ENCODE results near the gene EEF2K. TPM values are rescaled to one million over a fixed set of nuclear protein-coding genes. Genes with fewer than 3 reads are reported as not detected.

EEF2K gene
- polyA plus RNA-seq, 3 donors = 12.2 to 15.3 (median 15.1) TPM

- DNase-seq = no peak
These were observed 33.2 kb downstream of the EEF2K start for GRCh38 chr16:22239131-22239805.

GRCh38 chr16:22240023-22240710 is 34.1 kb downstream of the EEF2K start:
- no peak for DNase-seq

GRCh38 chr16:22250522-22250921 is 44.4 kb downstream of the EEF2K start:
- no peak for DNase-seq

- no peak for DNase-seq
These were observed 46.2 kb downstream of the EEF2K start for GRCh38 chr16:22252317-22252716.

GRCh38 chr16:22253272-22253671 is 47.2 kb downstream of the EEF2K start:
- DNase-seq = no peak

- DNase-seq = no peak
These were observed 49.3 kb downstream of the EEF2K start for GRCh38 chr16:22255335-22255734.

GRCh38 chr16:22257440-22257839 is 51.4 kb downstream of the EEF2K start:
- DNase-seq = no peak

GRCh38 chr16:22260490-22260889 is 54.4 kb downstream of the EEF2K start:
- no peak for DNase-seq

GRCh38 chr16:22262460-22262859 is 56.4 kb downstream of the EEF2K start:
- DNase-seq = no peak

GRCh38 chr16:22264786-22265185 is 58.7 kb downstream of the EEF2K start:
- no peak for DNase-seq

- no peak for DNase-seq
These were observed 59.3 kb downstream of the EEF2K start for GRCh38 chr16:22265351-22265750.

GRCh38 chr16:22266546-22266945 is 60.5 kb downstream of the EEF2K start:
- no peak for DNase-seq

GRCh38 chr16:22267764-22268163 is 61.7 kb downstream of the EEF2K start:
- no peak for DNase-seq

GRCh38 chr16:22270525-22270924 is 64.4 kb downstream of the EEF2K start:
- DNase-seq = no peak

- DNase-seq = no peak
These were observed 67.0 kb downstream of the EEF2K start for GRCh38 chr16:22272870-22273650.

GRCh38 chr16:22274916-22275315 is 68.8 kb downstream of the EEF2K start:
- no peak for DNase-seq

- no peak for DNase-seq
These were observed 72.6 kb downstream of the EEF2K start for GRCh38 chr16:22278441-22279230.

GRCh38 chr16:22282254-22282892 is 76.3 kb downstream of the EEF2K start:
- DNase-seq = no peak

GRCh38 chr16:22284637-22285036 is 78.6 kb downstream of the EEF2K start:
- DNase-seq = no peak

- no peak for DNase-seq
These were observed 79.0 kb downstream of the EEF2K start for GRCh38 chr16:22285080-22285479.

GRCh38 chr16:22291020-22291419 is 84.9 kb downstream of the EEF2K start:
- no peak for DNase-seq
